Liver (tissue), 9 donors: ENCODE measurements around the gene ADCY7. TPM values are rescaled to one million over a fixed set of nuclear protein-coding genes. Genes with fewer than 3 reads are reported as not detected.

Source experiments
- DNase-seq: peaks from one replicate; pipeline ENCODE4 v3.0.0-alpha.2; 2017; ENCODE audit warnings: low spot score
- H3K27ac ChIP-seq, 2 donors: one replicate each; pipeline ENCODE4 v1.7.0; 2013; ENCODE audit warnings: inconsistent platforms in 2 of 2, low read length in 2 of 2, control low read depth in 1 of 2, low read depth in 1 of 2, mild to moderate bottlenecking in 1 of 2
- H3K27me3 ChIP-seq, 4 donors: one replicate each; pipeline versions ENCODE4 v1.6.1 to v1.7.0; 2013; ENCODE audit warnings: low read length in 3 of 4, inconsistent platforms in 1 of 4, mild to moderate bottlenecking in 1 of 4, moderate library complexity in 1 of 4; ENCODE audit not compliant: control insufficient read depth in 4 of 4, insufficient read depth in 4 of 4
- H3K36me3 ChIP-seq, 4 donors: one replicate each; pipeline versions ENCODE4 v1.6.1 to v1.7.0; 2013; ENCODE audit warnings: low read length in 3 of 4, mild to moderate bottlenecking in 3 of 4, low read depth in 1 of 4, moderate library complexity in 1 of 4; ENCODE audit not compliant: control insufficient read depth in 4 of 4, insufficient read depth in 3 of 4
- H3K4me1 ChIP-seq, 4 donors: one replicate each; pipeline versions ENCODE4 v1.6.1 to v1.7.0; 2013; ENCODE audit warnings: low read length in 3 of 4, mild to moderate bottlenecking in 3 of 4, moderate library complexity in 1 of 4; ENCODE audit not compliant: control insufficient read depth in 4 of 4, insufficient read depth in 4 of 4
- H3K4me3 ChIP-seq, 3 donors: one replicate each; pipeline versions ENCODE4 v1.6.1 to v1.7.0; 2013; ENCODE audit warnings: low read length in 3 of 3, control low read depth in 1 of 3, low read depth in 1 of 3, mild to moderate bottlenecking in 1 of 3
- H3K9ac ChIP-seq, 2 donors: one replicate each; pipeline ENCODE4 v1.7.0; 2013; ENCODE audit warnings: low read length in 2 of 2, mild to moderate bottlenecking in 2 of 2, moderate library complexity in 2 of 2, control low read depth in 1 of 2, low read depth in 1 of 2
- H3K9me3 ChIP-seq, 4 donors: one replicate each; pipeline versions ENCODE4 v1.6.1 to v1.7.0; 2013; ENCODE audit warnings: low read length in 3 of 4; ENCODE audit not compliant: control insufficient read depth in 4 of 4
- EGR1 ChIP-seq, 2 donors: IDR thresholded peaks; 2 replicates each; pipeline ENCODE4 v1.6.1; 2016 to 2018; ENCODE audit warnings: antibody characterized with exemption in 2 of 2, low read depth in 2 of 2
- FOXA1 ChIP-seq: IDR thresholded peaks from 2 replicates; pipeline ENCODE4 v1.6.1; 2016; ENCODE audit warnings: antibody characterized with exemption
- FOXA2 ChIP-seq: IDR thresholded peaks from 2 replicates; pipeline ENCODE4 v1.6.1; 2016; ENCODE audit warnings: antibody characterized with exemption
- GABPA ChIP-seq, 2 donors: IDR thresholded peaks in 1 of 2; conservative IDR thresholded peaks in 1 of 2; 2 replicates each; pipeline ENCODE4 v1.6.1; 2016; ENCODE audit warnings: antibody characterized with exemption in 2 of 2, mild to moderate bottlenecking in 1 of 2, moderate library complexity in 1 of 2
- HNF4A ChIP-seq, 2 donors: conservative IDR thresholded peaks; 2 replicates each; pipeline ENCODE4 v1.6.1; 2016; ENCODE audit warnings: antibody characterized with exemption in 2 of 2, mild to moderate bottlenecking in 2 of 2
- HNF4G ChIP-seq: IDR thresholded peaks from 2 replicates; pipeline ENCODE4 v1.6.1; 2016; ENCODE audit warnings: antibody characterized with exemption
- JUND ChIP-seq, 2 donors: IDR thresholded peaks; 2 replicates each; pipeline ENCODE4 v1.6.1; 2016; ENCODE audit warnings: antibody characterized with exemption in 2 of 2
- NR2F2 ChIP-seq: IDR thresholded peaks from 2 replicates; pipeline ENCODE4 v1.6.1; 2016; ENCODE audit warnings: antibody characterized with exemption
- RAD21 ChIP-seq, 2 donors: IDR thresholded peaks; 2 replicates each; pipeline ENCODE4 v1.6.1; 2016; ENCODE audit warnings: antibody characterized with exemption in 2 of 2, mild to moderate bottlenecking in 2 of 2
- RXRA ChIP-seq, 2 donors: IDR thresholded peaks; 2 replicates each; pipeline ENCODE4 v1.6.1; 2017 to 2018; ENCODE audit warnings: antibody characterized with exemption in 2 of 2, mild to moderate bottlenecking in 1 of 2
- SP1 ChIP-seq: IDR thresholded peaks from 2 replicates; pipeline ENCODE4 v1.6.1; 2018; ENCODE audit warnings: antibody characterized with exemption, mild to moderate bottlenecking
- TAF1 ChIP-seq: conservative IDR thresholded peaks from 2 replicates; pipeline ENCODE4 v1.6.1; 2016; ENCODE audit warnings: antibody characterized with exemption, mild to moderate bottlenecking
- YY1 ChIP-seq: IDR thresholded peaks from 2 replicates; pipeline ENCODE4 v1.6.1; 2016; ENCODE audit warnings: antibody characterized with exemption, mild to moderate bottlenecking
- WGBS: extraction: QIAGEN DNeasy Blood & Tissue Kit; methylation state at CpG from one replicate; pipeline ENCODE4 v1.1.7; 2013; 5-methylcytosine and 5-hydroxymethylcytosine counted together
- polyA plus RNA-seq, 2 donors: library from polyadenylated mRNA; stranded (reverse) in 1 of 2; unstranded in 1 of 2; fragments of 200-250 nt in 1 of 2; fragments of >200 nt in 1 of 2; fragmentation: Nextera tagmentation in 1 of 2; extraction: Ambion mirVana in 1 of 2; gene quantifications; one replicate each; pipeline versions ENCODE4 v1.2.1 to v1.2.3, GENCODE V29; 2013 to 2015
- total RNA-seq, 2 donors: library from RNA; depleted of rRNA; stranded (reverse); fragments of >200 nt; gene quantifications; one replicate each; pipeline ENCODE4 v1.2.3, GENCODE V29; 2014
- TF ChIP-seq, protein P1 (sequence below): IDR thresholded peaks from 2 replicates; pipeline ENCODE4 v1.6.1; 2016; ENCODE audit warnings: antibody characterized with exemption
- TF ChIP-seq, protein P2 (sequence below): IDR thresholded peaks from 2 replicates; pipeline ENCODE4 v1.6.1; 2016; ENCODE audit warnings: antibody characterized with exemption
- TF ChIP-seq, protein P3 (sequence below): fragments of 150-350 bp; IDR thresholded peaks from 2 replicates; pipeline ENCODE4 v1.5.1; 2017; ENCODE audit warnings: improper control_type of control experiment, low read depth, low read length; ENCODE audit not compliant: missing input control
- TF ChIP-seq, protein P4 (sequence below): IDR thresholded peaks from 2 replicates; pipeline ENCODE4 v1.6.1; 2016; ENCODE audit warnings: antibody characterized with exemption, mild to moderate bottlenecking
- TF ChIP-seq, protein P5 (sequence below): IDR thresholded peaks from 2 replicates; pipeline ENCODE4 v1.6.1; 2016; ENCODE audit warnings: antibody characterized with exemption
- donor health status: healthy.
- donor health status: healthy.
- donor health status: healthy.
- donor health status: healthy.
- donor health status: healthy.

ADCY7 gene
- total and polyA plus RNA-seq, 4 donors: 1.8 to 43.9 (median 7.4) TPM

DNA sequence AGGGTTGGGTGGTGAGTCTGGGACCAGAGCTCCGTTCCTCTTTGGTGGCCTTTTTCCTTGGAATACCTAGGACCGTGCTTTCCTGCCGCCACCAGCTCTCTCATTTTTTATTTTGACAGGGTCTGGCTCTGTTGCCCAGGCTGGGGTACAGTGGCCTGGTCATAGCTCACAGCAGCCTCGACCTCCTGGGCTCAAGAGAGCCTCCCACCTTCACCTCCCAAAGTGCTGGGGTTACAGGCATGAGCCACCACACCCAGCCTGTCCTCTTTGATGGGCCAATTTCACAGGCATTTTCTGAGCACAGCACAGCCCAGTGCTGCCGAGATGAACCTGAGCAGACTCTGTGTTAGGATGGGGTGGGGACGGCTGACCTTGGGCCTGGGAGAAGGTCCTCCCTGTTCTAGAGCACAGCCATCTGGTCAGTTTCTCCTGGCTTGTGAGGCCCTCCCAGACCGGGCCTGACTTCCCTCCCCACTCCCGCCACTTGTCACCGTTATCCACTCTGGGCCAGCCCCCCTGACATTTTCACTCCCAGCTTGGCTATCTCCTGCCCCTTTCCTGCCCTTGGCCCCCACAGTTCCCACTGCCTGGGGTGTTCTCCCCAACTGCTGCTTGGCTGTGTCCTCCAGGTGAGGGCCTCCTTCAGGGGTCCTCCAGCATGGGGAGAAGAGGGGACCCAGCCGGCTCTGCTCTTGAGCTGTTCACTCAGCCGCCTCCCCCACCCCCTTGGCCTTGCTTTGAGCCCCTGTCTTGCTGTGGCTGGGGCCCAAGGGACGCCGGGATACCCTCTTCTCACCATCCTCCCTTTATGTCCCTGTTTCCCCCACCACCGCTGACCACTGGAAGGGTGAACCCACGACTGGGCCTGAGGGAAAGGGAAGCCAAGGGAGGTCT is 5.0 kb downstream of the ADCY7 start:
- H3K9me3 ChIP-seq: no peaks in the 10 kb centered on the region
- peaks cover 0 to 4% (median 2%) of the 10 kb centered on the region in 4 donors for H3K4me1 ChIP-seq
- H3K36me3 ChIP-seq: no peaks in the 10 kb centered on the region
- no peak overlapping the region for H3K4me3 ChIP-seq
- no peak for DNase-seq
- TF ChIP-seq YY1 (no peak), RXRA (IDR thresholded peaks at IDR 0.05) (no peak), TAF1 (no peak), FOXA1 (no peak), EGR1 (IDR thresholded peaks at IDR 0.05; ENCODE audit: low read depth in 2 of 2) (no peak), GABPA (IDR thresholded peaks at IDR 0.05 in 1 of 2, conservative IDR thresholded peaks at IDR 0.05 in 1 of 2) (no peak), NR2F2 (no peak), SP1 (no peak), HNF4G (no peak), HNF4A (conservative IDR thresholded peaks at IDR 0.05) (no peak)
- H3K9ac ChIP-seq: no peak overlapping the region
- H3K27me3 ChIP-seq: no peaks in the 10 kb centered on the region
- WGBS: 89% methylated on average over 15 of the region's 15 CpGs
- no peak overlapping the region for H3K27ac ChIP-seq

DNA sequence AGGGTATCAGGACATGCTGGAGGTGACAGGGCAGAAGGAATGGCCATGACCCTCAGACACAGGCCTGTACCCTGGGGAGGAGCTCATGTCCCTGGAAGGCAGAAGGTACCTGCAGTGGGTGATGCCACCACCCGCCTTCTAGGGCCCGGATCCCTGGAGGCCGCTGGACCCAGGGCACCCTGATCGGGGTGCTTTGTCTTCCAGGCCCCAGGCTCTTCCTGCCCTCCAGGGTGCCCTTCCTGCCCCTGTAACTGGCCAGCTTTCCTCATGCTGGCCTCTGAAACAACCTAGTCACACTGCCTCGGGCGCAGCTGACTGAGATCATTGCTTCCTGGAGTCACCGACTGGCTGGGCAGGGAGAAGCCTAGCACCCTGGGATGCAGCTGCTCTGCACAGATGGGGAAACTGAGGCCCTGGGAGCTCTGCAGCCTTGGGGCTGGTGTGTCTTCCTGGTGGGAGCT is 5.8 kb downstream of the ADCY7 start:
- no peak for DNase-seq
- H3K4me3 ChIP-seq: no peak overlapping the region
- H3K9me3 ChIP-seq: no peaks in the 10 kb centered on the region
- H3K27me3 ChIP-seq: no peaks in the 10 kb centered on the region
- peaks cover 0 to 3% (median 0%) of the 10 kb centered on the region in 4 donors for H3K4me1 ChIP-seq
- no peak overlapping the region for H3K9ac ChIP-seq
- no peak overlapping the region for H3K27ac ChIP-seq
- H3K36me3 ChIP-seq: no peaks in the 10 kb centered on the region
- WGBS: 82% methylated on average over 7 of the region's 7 CpGs
- no peak for TF ChIP-seq RXRA (IDR thresholded peaks at IDR 0.05)
- no peak for TF ChIP-seq FOXA2
- no peak for TF ChIP-seq JUND (IDR thresholded peaks at IDR 0.05)
- TF ChIP-seq, protein P1, sequence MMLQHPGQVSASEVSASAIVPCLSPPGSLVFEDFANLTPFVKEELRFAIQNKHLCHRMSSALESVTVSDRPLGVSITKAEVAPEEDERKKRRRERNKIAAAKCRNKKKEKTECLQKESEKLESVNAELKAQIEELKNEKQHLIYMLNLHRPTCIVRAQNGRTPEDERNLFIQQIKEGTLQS: no peak
- no peak for TF ChIP-seq EGR1 (IDR thresholded peaks at IDR 0.05; ENCODE audit: low read depth in 2 of 2)
- no peak for TF ChIP-seq FOXA1
- no peak for TF ChIP-seq HNF4A (conservative IDR thresholded peaks at IDR 0.05)
- TF ChIP-seq, protein P2, sequence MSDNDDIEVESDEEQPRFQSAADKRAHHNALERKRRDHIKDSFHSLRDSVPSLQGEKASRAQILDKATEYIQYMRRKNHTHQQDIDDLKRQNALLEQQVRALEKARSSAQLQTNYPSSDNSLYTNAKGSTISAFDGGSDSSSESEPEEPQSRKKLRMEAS: no peak
- TF ChIP-seq RAD21 (IDR thresholded peaks at IDR 0.05): no peak
- no peak for TF ChIP-seq SP1
- TF ChIP-seq YY1: no peak
- no peak for TF ChIP-seq HNF4G
- no peak for TF ChIP-seq NR2F2
- TF ChIP-seq, protein P3, sequence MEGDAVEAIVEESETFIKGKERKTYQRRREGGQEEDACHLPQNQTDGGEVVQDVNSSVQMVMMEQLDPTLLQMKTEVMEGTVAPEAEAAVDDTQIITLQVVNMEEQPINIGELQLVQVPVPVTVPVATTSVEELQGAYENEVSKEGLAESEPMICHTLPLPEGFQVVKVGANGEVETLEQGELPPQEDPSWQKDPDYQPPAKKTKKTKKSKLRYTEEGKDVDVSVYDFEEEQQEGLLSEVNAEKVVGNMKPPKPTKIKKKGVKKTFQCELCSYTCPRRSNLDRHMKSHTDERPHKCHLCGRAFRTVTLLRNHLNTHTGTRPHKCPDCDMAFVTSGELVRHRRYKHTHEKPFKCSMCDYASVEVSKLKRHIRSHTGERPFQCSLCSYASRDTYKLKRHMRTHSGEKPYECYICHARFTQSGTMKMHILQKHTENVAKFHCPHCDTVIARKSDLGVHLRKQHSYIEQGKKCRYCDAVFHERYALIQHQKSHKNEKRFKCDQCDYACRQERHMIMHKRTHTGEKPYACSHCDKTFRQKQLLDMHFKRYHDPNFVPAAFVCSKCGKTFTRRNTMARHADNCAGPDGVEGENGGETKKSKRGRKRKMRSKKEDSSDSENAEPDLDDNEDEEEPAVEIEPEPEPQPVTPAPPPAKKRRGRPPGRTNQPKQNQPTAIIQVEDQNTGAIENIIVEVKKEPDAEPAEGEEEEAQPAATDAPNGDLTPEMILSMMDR: no peak
- TF ChIP-seq, protein P4, sequence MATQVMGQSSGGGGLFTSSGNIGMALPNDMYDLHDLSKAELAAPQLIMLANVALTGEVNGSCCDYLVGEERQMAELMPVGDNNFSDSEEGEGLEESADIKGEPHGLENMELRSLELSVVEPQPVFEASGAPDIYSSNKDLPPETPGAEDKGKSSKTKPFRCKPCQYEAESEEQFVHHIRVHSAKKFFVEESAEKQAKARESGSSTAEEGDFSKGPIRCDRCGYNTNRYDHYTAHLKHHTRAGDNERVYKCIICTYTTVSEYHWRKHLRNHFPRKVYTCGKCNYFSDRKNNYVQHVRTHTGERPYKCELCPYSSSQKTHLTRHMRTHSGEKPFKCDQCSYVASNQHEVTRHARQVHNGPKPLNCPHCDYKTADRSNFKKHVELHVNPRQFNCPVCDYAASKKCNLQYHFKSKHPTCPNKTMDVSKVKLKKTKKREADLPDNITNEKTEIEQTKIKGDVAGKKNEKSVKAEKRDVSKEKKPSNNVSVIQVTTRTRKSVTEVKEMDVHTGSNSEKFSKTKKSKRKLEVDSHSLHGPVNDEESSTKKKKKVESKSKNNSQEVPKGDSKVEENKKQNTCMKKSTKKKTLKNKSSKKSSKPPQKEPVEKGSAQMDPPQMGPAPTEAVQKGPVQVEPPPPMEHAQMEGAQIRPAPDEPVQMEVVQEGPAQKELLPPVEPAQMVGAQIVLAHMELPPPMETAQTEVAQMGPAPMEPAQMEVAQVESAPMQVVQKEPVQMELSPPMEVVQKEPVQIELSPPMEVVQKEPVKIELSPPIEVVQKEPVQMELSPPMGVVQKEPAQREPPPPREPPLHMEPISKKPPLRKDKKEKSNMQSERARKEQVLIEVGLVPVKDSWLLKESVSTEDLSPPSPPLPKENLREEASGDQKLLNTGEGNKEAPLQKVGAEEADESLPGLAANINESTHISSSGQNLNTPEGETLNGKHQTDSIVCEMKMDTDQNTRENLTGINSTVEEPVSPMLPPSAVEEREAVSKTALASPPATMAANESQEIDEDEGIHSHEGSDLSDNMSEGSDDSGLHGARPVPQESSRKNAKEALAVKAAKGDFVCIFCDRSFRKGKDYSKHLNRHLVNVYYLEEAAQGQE: no peak
- no peak for TF ChIP-seq TAF1
- no peak for TF ChIP-seq GABPA (IDR thresholded peaks at IDR 0.05 in 1 of 2, conservative IDR thresholded peaks at IDR 0.05 in 1 of 2)
- TF ChIP-seq, protein P5, sequence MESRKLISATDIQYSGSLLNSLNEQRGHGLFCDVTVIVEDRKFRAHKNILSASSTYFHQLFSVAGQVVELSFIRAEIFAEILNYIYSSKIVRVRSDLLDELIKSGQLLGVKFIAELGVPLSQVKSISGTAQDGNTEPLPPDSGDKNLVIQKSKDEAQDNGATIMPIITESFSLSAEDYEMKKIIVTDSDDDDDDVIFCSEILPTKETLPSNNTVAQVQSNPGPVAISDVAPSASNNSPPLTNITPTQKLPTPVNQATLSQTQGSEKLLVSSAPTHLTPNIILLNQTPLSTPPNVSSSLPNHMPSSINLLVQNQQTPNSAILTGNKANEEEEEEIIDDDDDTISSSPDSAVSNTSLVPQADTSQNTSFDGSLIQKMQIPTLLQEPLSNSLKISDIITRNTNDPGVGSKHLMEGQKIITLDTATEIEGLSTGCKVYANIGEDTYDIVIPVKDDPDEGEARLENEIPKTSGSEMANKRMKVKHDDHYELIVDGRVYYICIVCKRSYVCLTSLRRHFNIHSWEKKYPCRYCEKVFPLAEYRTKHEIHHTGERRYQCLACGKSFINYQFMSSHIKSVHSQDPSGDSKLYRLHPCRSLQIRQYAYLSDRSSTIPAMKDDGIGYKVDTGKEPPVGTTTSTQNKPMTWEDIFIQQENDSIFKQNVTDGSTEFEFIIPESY: no peak
